ENCODE results near the gene HACD2.

Gene HACD2

GRCh38 chr3:123518892-123519485 is 65.9 kb downstream of the HACD2 start:
- no peak for DNase-seq (ENCODE audit: low read depth, low spot score)
- TF ChIP-seq CTCF (IDR thresholded peaks at IDR 0.05; ENCODE audit: insufficient read depth, low read length, missing control alignments) = no peak
- H3K4me3 ChIP-seq (ENCODE audit: low read depth, low read length) = no peak overlapping the region
- POLR2A ChIA-PET = no interaction called here
- CTCF ChIA-PET = interaction anchor here (1.2 kb wide), 1 partner anchor 19 kb away, joined by 4 read pairs; no protein-coding TSS in a partner anchor

- no peak overlapping the region for H3K4me3 ChIP-seq (ENCODE audit: low read depth, low read length)
- ChIA-PET POLR2A (no interaction called here), CTCF (interaction anchor here (0.5 to 0.9 kb wide), 2 partner anchors 9 to 10 kb away, joined by 3 to 4 read pairs; no protein-coding TSS in a partner anchor)
- no peak for DNase-seq (ENCODE audit: low read depth, low spot score)
- no peak for TF ChIP-seq CTCF (IDR thresholded peaks at IDR 0.05; ENCODE audit: insufficient read depth, low read length, missing control alignments)
These were observed 73.1 kb downstream of the HACD2 start for GRCh38 chr3:123511726-123512125.

- ChIA-PET CTCF (interaction anchor here (0.5 to 0.6 kb wide), 2 partner anchors 11 to 48 kb away, joined by 3 to 4 read pairs; no protein-coding TSS in a partner anchor), POLR2A (no interaction called here)
- no peak overlapping the region for H3K4me3 ChIP-seq (ENCODE audit: low read depth, low read length)
- DNase-seq (ENCODE audit: low read depth, low spot score) = no peak
- no peak for TF ChIP-seq CTCF (IDR thresholded peaks at IDR 0.05; ENCODE audit: insufficient read depth, low read length, missing control alignments)
These were observed 73.8 kb downstream of the HACD2 start for GRCh38 chr3:123511084-123511483.

- DNase-seq (ENCODE audit: low read depth, low spot score) = no peak
- TF ChIP-seq CTCF (IDR thresholded peaks at IDR 0.05; ENCODE audit: insufficient read depth, low read length, missing control alignments) = no peak
- ChIA-PET CTCF (no interaction called here), POLR2A (interaction anchor here (0.6 kb wide), 1 partner anchor 78 kb away, joined by 6 read pairs; no protein-coding TSS in a partner anchor)
- H3K4me3 ChIP-seq (ENCODE audit: low read depth, low read length) = no peak overlapping the region
These were observed 76.7 kb downstream of the HACD2 start for GRCh38 chr3:123508178-123508577.

- ChIA-PET CTCF (interaction anchor here (0.7 to 1.3 kb wide), 3 partner anchors 15 to 176 kb away, joined by 3 read pairs; no protein-coding TSS in a partner anchor), POLR2A (no interaction called here)
- no peak for DNase-seq (ENCODE audit: low read depth, low spot score)
These were observed 79.0 kb downstream of the HACD2 start for GRCh38 chr3:123505820-123506219.

GRCh38 chr3:123503203-123503602 is 81.7 kb downstream of the HACD2 start:
- POLR2A ChIA-PET = no interaction called here
- DNase-seq (ENCODE audit: low read depth, low spot score) = no peak
- CTCF ChIA-PET = interaction anchor here (0.9 kb wide), 1 partner anchor 9 kb away, joined by 3 read pairs; no protein-coding TSS in a partner anchor
- TF ChIP-seq CTCF (IDR thresholded peaks at IDR 0.05; ENCODE audit: insufficient read depth, low read length, missing control alignments) = no peak
- no peak overlapping the region for H3K4me3 ChIP-seq (ENCODE audit: low read depth, low read length)

More at GRCh38 chr3:123505820-123506219, 79.0 kb downstream of the HACD2 start:
- no peak for TF ChIP-seq CTCF (IDR thresholded peaks at IDR 0.05; ENCODE audit: insufficient read depth, low read length, missing control alignments)
- no peak overlapping the region for H3K4me3 ChIP-seq (ENCODE audit: low read depth, low read length)
